Myometrial cell (primary cell): ENCODE results near the gene SERPINF2. TPM values are rescaled to one million over a fixed set of nuclear protein-coding genes. Genes with fewer than 3 reads are reported as not detected.

Experiments used
- total RNA-seq: library from RNA; depleted of rRNA; stranded (reverse); fragments of >200 nt; gene quantifications from 2 replicates; pipeline ENCODE4 v1.2.3, GENCODE V29; 2015

SERPINF2 gene
- total RNA-seq, result not detected in 2 replicates

GRCh38 chr17:1742371-1743087 is at the start of gene SERPINF2:
Gene SERPINF2, plus strand, starts transcription at chr17:1742871. Its CDS starts 2,125 bp downstream, at chr17:1744996.

GRCh38 chr17:1709971-1710806 is 32.5 kb upstream of the SERPINF2 start, which contains the start of gene TLCD2:
Gene TLCD2, minus strand, starts transcription at chr17:1710377. Its CDS starts 135 bp downstream, at chr17:1710242.

GRCh38 chr17:1724351-1724868 is 18.3 kb upstream of the SERPINF2 start, which contains the start of gene WDR81:
Gene WDR81, plus strand, starts transcription at chr17:1724704. Its CDS starts 256 bp downstream, at chr17:1724960.

Other genes starting within 250 kb of the SERPINF2 start
- gene INPP5K, start 226.3 kb upstream of the SERPINF2 start, total RNA-seq, result 25.5 and 28.5 TPM in 2 replicates
- 31.4 and 31.9 TPM in 2 replicates for gene PITPNA, start 180.1 kb upstream of the SERPINF2 start, total RNA-seq
- gene SLC43A2, start 114.0 kb upstream of the SERPINF2 start, total RNA-seq, result 24.2 and 28.5 TPM in 2 replicates
- 0.89 and 1.4 TPM in 2 replicates for gene SCARF1, start 97.1 kb upstream of the SERPINF2 start, total RNA-seq
- 15.9 and 28.2 TPM in 2 replicates for gene RILP, start 93.0 kb upstream of the SERPINF2 start, total RNA-seq
- 129 and 139 TPM in 2 replicates for gene PRPF8, start 58.0 kb upstream of the SERPINF2 start, total RNA-seq
- gene TLCD2, start 32.5 kb upstream of the SERPINF2 start, total RNA-seq, result 2.6 and 2.8 TPM in 2 replicates
- 23.4 and 23.9 TPM in 2 replicates for gene WDR81, start 18.2 kb upstream of the SERPINF2 start, total RNA-seq
- 61.1 and 112 TPM in 2 replicates for gene SERPINF1, start 19.2 kb downstream of the SERPINF2 start, total RNA-seq
- gene SMYD4, start 87.0 kb downstream of the SERPINF2 start, total RNA-seq, result 5.2 and 8.0 TPM in 2 replicates
- 24.8 and 40.9 TPM in 2 replicates for gene RPA1, start 87.1 kb downstream of the SERPINF2 start, total RNA-seq